Lower lobe of right lung (tissue), 2 donors: ENCODE data around the gene CRYBA2. TPM values are rescaled to one million over a fixed set of nuclear protein-coding genes. Genes with fewer than 3 reads are reported as not detected.
A peak's percentile ranks its signal among the peaks of the same experiment; 100 is the strongest.

Experiments used
- ATAC-seq, 2 donors: fragments of 200-7000 bp; cut with Tn5 transposase; one replicate each; pipeline ENCODE4 v1.9.1; 2020 to 2022; ENCODE audit warnings: mild to moderate bottlenecking in 2 of 2, moderate library complexity in 2 of 2
- DNase-seq: peaks from one replicate; pipeline ENCODE4 v3.0.0-alpha.2; 2020
- H3K27ac ChIP-seq: fragments of 200-600 bp; one replicate; pipeline ENCODE4 v1.8.0; 2022
- H3K27me3 ChIP-seq: fragments of 200-600 bp; one replicate; pipeline ENCODE4 v1.8.0; 2022; ENCODE audit warnings: low read depth
- H3K36me3 ChIP-seq: fragments of 200-600 bp; one replicate; pipeline ENCODE4 v1.8.0; 2022; ENCODE audit warnings: mild to moderate bottlenecking
- H3K4me1 ChIP-seq: fragments of 200-600 bp; one replicate; pipeline ENCODE4 v1.8.0; 2022
- H3K4me3 ChIP-seq: fragments of 200-600 bp; one replicate; pipeline ENCODE4 v1.8.0; 2022; ENCODE audit warnings: mild to moderate bottlenecking
- H3K9me3 ChIP-seq: fragments of 200-600 bp; one replicate; pipeline ENCODE4 v1.8.0; 2022
- intact Hi-C: fragments of 100-400 bp; cut with DNase I; formaldehyde crosslinking; loops from one replicate; pipeline ENCODE4 v1.11.0; 2022
- total RNA-seq: library from RNA; stranded (reverse); fragmentation: NEBNext Ultra II Directional; extraction: Animal tissue kit (Norgen Biotek cat#: 25700); gene quantifications from one replicate; pipeline ENCODE4 v1.2.1, GENCODE V29; 2021
- TF ChIP-seq, protein P1 (sequence below): fragments of 200-600 bp; IDR thresholded peaks from one replicate; pipeline ENCODE4 v1.8.0; 2022; ENCODE audit warnings: antibody characterized with exemption, mild to moderate bottlenecking
- donor health status: DM: no; HTN: yes; CAD: no; lungs with severe emphysema.

Gene CRYBA2
- total RNA-seq, 1 donor from 2014 or later = not detected

GRCh38 chr2:219022041-219022440 lies 28.8 kb upstream of the CRYBA2 start:
- Histone ChIP-seq H3K27me3 (no peaks in the 10 kb centered on the region), H3K36me3 (no peaks in the 10 kb centered on the region), H3K27ac (no peak overlapping the region), H3K9me3 (no peaks in the 10 kb centered on the region), H3K4me3 (no peak overlapping the region), H3K4me1 (no peaks in the 10 kb centered on the region)
- ATAC-seq (no peak), DNase-seq (no peak)
- TF ChIP-seq, protein P1, sequence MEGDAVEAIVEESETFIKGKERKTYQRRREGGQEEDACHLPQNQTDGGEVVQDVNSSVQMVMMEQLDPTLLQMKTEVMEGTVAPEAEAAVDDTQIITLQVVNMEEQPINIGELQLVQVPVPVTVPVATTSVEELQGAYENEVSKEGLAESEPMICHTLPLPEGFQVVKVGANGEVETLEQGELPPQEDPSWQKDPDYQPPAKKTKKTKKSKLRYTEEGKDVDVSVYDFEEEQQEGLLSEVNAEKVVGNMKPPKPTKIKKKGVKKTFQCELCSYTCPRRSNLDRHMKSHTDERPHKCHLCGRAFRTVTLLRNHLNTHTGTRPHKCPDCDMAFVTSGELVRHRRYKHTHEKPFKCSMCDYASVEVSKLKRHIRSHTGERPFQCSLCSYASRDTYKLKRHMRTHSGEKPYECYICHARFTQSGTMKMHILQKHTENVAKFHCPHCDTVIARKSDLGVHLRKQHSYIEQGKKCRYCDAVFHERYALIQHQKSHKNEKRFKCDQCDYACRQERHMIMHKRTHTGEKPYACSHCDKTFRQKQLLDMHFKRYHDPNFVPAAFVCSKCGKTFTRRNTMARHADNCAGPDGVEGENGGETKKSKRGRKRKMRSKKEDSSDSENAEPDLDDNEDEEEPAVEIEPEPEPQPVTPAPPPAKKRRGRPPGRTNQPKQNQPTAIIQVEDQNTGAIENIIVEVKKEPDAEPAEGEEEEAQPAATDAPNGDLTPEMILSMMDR = no peak
- intact Hi-C loops = no loop called here

DNA sequence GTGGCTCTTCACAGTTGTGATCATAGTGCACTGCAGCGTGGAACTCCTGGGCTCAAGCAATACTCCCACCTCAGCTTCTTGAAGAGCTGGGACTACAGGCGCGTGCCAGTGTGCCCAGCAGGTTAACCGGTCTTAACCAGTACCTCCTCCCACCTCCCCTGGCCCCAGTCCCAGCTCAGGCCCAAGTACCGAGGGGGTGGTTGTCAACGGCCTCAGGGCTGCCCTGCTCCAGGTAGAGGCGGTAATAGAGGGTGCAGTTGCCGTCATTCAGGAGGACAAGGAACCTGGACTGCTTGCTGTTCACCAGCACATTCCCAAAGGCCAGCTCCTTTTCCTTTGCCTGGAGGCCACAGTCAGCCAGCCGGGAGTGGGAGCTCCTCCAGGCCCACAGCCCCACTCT lies 28.4 kb upstream of the CRYBA2 start:
- DNase-seq = no peak
- TF ChIP-seq, protein P1 = no peak
- H3K9me3 ChIP-seq = no peaks in the 10 kb centered on the region
- no peak overlapping the region for H3K4me3 ChIP-seq
- H3K36me3 ChIP-seq = no peaks in the 10 kb centered on the region
- H3K27ac ChIP-seq = no peak overlapping the region
- ATAC-seq = peak; percentile 45 to 64
- intact Hi-C loops = no loop called here
- no peaks in the 10 kb centered on the region for H3K4me1 ChIP-seq
- no peaks in the 10 kb centered on the region for H3K27me3 ChIP-seq

DNA sequence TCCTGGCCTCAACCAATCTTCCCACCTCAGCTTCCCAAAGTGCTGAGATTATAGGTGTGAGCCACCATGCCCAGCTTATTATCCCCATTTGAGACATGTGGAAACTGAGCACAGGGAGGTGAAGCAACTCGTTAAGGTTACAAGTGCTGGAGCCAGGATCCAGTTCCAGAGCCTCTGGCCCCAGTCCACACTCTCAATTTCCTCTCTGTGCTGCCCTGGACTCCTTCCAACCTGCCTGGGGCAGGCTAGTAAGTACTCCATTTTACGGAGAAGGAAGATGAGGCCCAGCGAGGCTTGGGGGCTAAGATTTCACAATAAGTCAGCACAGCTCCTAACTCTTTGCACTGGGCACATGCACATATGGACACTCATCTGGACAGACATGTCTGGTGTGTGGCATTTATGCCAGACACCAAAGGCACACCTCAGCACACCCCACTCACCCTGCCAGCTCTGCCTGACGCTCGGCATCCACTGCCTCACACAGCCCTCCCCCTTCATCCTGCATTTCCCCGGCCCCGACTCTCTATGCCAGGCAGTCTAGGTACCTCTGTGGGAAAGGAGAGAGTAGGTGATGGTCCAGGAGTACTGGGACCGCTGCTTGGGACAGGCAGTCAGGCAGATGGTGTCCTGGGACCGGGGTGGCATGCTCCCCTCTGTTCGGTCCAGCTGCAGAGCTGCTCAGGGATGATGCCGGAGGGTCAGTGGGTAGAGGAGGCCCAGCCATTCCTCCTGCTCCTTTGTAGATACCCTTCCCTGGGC lies 27.6 kb upstream of the CRYBA2 start:
- Histone ChIP-seq H3K27me3 (no peaks in the 10 kb centered on the region), H3K4me3 (no peak overlapping the region), H3K27ac (no peak overlapping the region), H3K36me3 (no peaks in the 10 kb centered on the region), H3K4me1 (no peaks in the 10 kb centered on the region), H3K9me3 (no peaks in the 10 kb centered on the region)
- no peak for DNase-seq
- intact Hi-C loops = no loop called here
- ATAC-seq = peak in 1 of 2 donors; percentile 19
- TF ChIP-seq, protein P1 = no peak

GRCh38 chr2:219019436-219019835 lies 26.2 kb upstream of the CRYBA2 start:
- H3K9me3 ChIP-seq = no peaks in the 10 kb centered on the region
- H3K36me3 ChIP-seq = no peaks in the 10 kb centered on the region
- no peak overlapping the region for H3K27ac ChIP-seq
- DNase-seq (peak; percentile 33), ATAC-seq (no peak)
- no peaks in the 10 kb centered on the region for H3K27me3 ChIP-seq
- intact Hi-C loops = no loop called here
- H3K4me1 ChIP-seq = no peaks in the 10 kb centered on the region
- H3K4me3 ChIP-seq = no peak overlapping the region
- TF ChIP-seq, protein P1 = no peak

- Histone ChIP-seq H3K27ac (no peak overlapping the region), H3K4me3 (no peak overlapping the region), H3K9me3 (no peaks in the 10 kb centered on the region), H3K27me3 (no peaks in the 10 kb centered on the region), H3K4me1 (no peaks in the 10 kb centered on the region), H3K36me3 (no peaks in the 10 kb centered on the region)
- no peak for ATAC-seq
- peak; percentile 28 for DNase-seq
- TF ChIP-seq, protein P1 = no peak
- intact Hi-C loops = no loop called here
Observed at GRCh38 chr2:219018726-219019125, 25.5 kb upstream of the CRYBA2 start.
